Keratinocyte (primary cell): ENCODE results near the gene TFEC.

Source experiments
- EZH2 ChIP-seq: IDR thresholded peaks from one replicate; pipeline ENCODE4 v1.6.1; 2012; ENCODE audit warnings: inconsistent platforms, mild to moderate bottlenecking, low read length, moderate library complexity
- TF ChIP-seq, protein P1 (sequence below), 3 experiments: IDR thresholded peaks in 1 of 3; conservative IDR thresholded peaks in 1 of 3; optimal IDR thresholded peaks in 1 of 3; 2 replicates in 2 of 3; 3 replicates in 1 of 3; pipeline versions ENCODE3 to v1.5.1; 2011; ENCODE audit warnings: low read length in 3 of 3, mild to moderate bottlenecking in 3 of 3, moderate library complexity in 2 of 3, control low read depth in 1 of 3, inconsistent platforms in 1 of 3; ENCODE audit not compliant: insufficient read depth in 2 of 3; ENCODE audit errors: extremely low read depth in 1 of 3

DNA sequence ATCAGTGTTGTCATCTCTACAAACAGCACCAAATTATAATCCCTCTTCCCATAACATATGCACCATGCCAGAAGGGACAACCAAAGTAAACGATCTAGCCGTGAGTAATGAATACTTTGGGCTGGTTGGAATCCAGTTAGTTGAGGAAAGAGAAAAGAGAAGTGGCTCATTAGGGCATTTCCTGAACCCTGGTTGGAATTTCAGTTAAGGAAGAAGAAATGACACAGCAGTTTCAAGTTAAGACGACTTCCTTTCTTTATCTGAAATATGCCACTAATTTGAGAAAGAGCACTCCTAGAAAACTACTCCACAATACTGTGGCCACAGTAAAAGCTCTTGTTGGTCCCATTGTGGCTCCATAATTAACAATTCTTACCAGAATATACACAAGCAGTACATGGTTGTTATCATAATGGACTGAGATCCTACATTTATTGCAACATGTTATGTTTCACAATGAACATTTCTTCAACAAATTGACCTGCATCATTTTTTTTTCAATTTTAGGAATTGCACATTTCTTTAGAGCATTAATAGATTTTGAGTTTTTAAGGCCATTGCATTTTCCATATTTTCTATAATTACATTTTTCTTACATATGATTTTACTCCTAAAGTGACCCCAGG is at the start of gene TFEC:
- TF ChIP-seq, protein P1, sequence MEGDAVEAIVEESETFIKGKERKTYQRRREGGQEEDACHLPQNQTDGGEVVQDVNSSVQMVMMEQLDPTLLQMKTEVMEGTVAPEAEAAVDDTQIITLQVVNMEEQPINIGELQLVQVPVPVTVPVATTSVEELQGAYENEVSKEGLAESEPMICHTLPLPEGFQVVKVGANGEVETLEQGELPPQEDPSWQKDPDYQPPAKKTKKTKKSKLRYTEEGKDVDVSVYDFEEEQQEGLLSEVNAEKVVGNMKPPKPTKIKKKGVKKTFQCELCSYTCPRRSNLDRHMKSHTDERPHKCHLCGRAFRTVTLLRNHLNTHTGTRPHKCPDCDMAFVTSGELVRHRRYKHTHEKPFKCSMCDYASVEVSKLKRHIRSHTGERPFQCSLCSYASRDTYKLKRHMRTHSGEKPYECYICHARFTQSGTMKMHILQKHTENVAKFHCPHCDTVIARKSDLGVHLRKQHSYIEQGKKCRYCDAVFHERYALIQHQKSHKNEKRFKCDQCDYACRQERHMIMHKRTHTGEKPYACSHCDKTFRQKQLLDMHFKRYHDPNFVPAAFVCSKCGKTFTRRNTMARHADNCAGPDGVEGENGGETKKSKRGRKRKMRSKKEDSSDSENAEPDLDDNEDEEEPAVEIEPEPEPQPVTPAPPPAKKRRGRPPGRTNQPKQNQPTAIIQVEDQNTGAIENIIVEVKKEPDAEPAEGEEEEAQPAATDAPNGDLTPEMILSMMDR (optimal IDR thresholded peaks at IDR 0.05 in 1 of 3, IDR thresholded peaks at IDR 0.05 in 1 of 3, conservative IDR thresholded peaks at IDR 0.05 in 1 of 3; ENCODE audit: extremely low read depth in 1 of 3, insufficient read depth in 2 of 3, low read length in 3 of 3) = no peak
- no peak for TF ChIP-seq EZH2
